SH-SY5Y (cell line): Measurements from ENCODE around the gene OLIG2.

Experiments
- GATA2 ChIP-seq: IDR thresholded peaks from 2 replicates; pipeline ENCODE4 v1.6.1; 2011; ENCODE audit warnings: mild to moderate bottlenecking, low read depth, low read length
- GATA3 ChIP-seq: IDR thresholded peaks from 2 replicates; pipeline ENCODE4 v1.6.1; 2011; ENCODE audit warnings: low read depth, mild to moderate bottlenecking, low read length, moderate library complexity

- no peak for TF ChIP-seq GATA3
- no peak for TF ChIP-seq GATA2
Measured at GRCh38 chr21:33029385-33029921, 3.7 kb downstream of the OLIG2 start.
